HepG2 (cell line): ENCODE measurements around the gene CKS1B. TPM values are rescaled to one million over a fixed set of nuclear protein-coding genes. Genes with fewer than 3 reads are reported as not detected.

Experiments used
- ATAC-seq: fragments of 200-7000 bp; cut with Tn5 transposase; 3 replicates; pipeline ENCODE4 v1.9.1; 2020; ENCODE audit warnings: mild to moderate bottlenecking, moderate library complexity
- BruUV-seq: library from RNA; stranded (reverse); fragments of 400-500 nt; replicated peaks from 2 replicates; lab custom pipeline; 2021; lab: Mats Ljungman, UMichigan
- CTCF ChIA-PET: fragments of 300-600 bp; formaldehyde crosslinking; extraction: SDS; loops from one replicate; lab custom pipeline; 2021; ENCODE audit warnings: low total read pairs, inconsistent platforms, low intra/inter-chr PET ratio; lab: Yijun Ruan, JAX
- POLR2A ChIA-PET: fragments of 350-600 bp; sonication (Branson Sonifier 250); formaldehyde crosslinking; loops from one replicate; lab custom pipeline; 2020; ENCODE audit warnings: antibody characterized with exemption, inconsistent platforms; lab: Yijun Ruan, JAX
- DNase-seq: peaks from one replicate; pipeline ENCODE4 v3.0.0-alpha.2; 2015; ENCODE audit warnings: low spot score
- FAIRE-seq: peaks from 3 replicates; lab custom pipeline; 2011; peaks lifted over from hg19 to GRCh38; lab: Jason Lieb, UNC
- H2AFZ ChIP-seq: one replicate; pipeline ENCODE4 v1.6.1; 2011; ENCODE audit warnings: low read length, inconsistent platforms
- H3K27ac ChIP-seq: fragments of 300-600 bp; 3 replicates; pipeline ENCODE4 v1.8.0; 2011; ENCODE audit warnings: mixed run types, mild to moderate bottlenecking, mixed read lengths, low read length, inconsistent platforms; ENCODE audit not compliant: insufficient read depth; ENCODE audit errors: extremely low read length
- H3K27me3 ChIP-seq, 2 experiments: fragments of 200-600 bp in 1 of 2; 2 replicates in 1 of 2; 3 replicates in 1 of 2; pipeline versions ENCODE4 v1.6.0 to v1.8.0; 2011; ENCODE audit warnings: low read length in 2 of 2, mild to moderate bottlenecking in 2 of 2, moderate library complexity in 2 of 2, inconsistent platforms in 1 of 2; ENCODE audit not compliant: insufficient read depth in 2 of 2, control insufficient read depth in 1 of 2
- H3K36me3 ChIP-seq, 2 experiments: fragments of 200-600 bp in 1 of 2; replicated peaks in 1 of 2; 2 replicates in 1 of 2; 3 replicates in 1 of 2; pipeline versions ENCODE4 v1.5.1 to v1.8.0; 2011; ENCODE audit warnings: low read length in 2 of 2, inconsistent platforms in 1 of 2; ENCODE audit not compliant: insufficient read depth in 2 of 2, control insufficient read depth in 1 of 2
- H3K4me1 ChIP-seq: 2 replicates; pipeline ENCODE4 v1.5.1; 2012; ENCODE audit warnings: low read length, inconsistent platforms; ENCODE audit not compliant: insufficient read depth
- H3K4me2 ChIP-seq: 2 replicates; pipeline ENCODE4 v1.6.0; 2011; ENCODE audit warnings: low read depth, low read length, inconsistent platforms
- H3K4me3 ChIP-seq, 3 experiments: fragments of 200-600 bp in 1 of 3; sonication (generic), shearing (Covaris generic) in 1 of 3; replicated peaks in 1 of 3; 2 replicates each; pipeline ENCODE4 v1.5.1; 2011 to 2016; ENCODE audit warnings: low read length in 3 of 3, inconsistent platforms in 2 of 3, low read depth in 2 of 3, mild to moderate bottlenecking in 2 of 3, control low read depth in 1 of 3, mixed read lengths in 1 of 3; ENCODE audit not compliant: insufficient read depth in 1 of 3
- H3K79me2 ChIP-seq: one replicate; pipeline ENCODE4 v1.6.1; 2011; ENCODE audit warnings: low read length, inconsistent platforms; ENCODE audit not compliant: insufficient read depth
- H3K9ac ChIP-seq: 2 replicates; pipeline ENCODE4 v1.6.0; 2011; ENCODE audit warnings: mild to moderate bottlenecking, low read depth, low read length, inconsistent platforms; ENCODE audit not compliant: insufficient read depth
- H3K9me3 ChIP-seq: 2 replicates; pipeline ENCODE4 v1.5.1; 2012; ENCODE audit warnings: mild to moderate bottlenecking, low read length
- H4K20me1 ChIP-seq: 2 replicates; pipeline ENCODE4 v1.6.0; 2011; ENCODE audit warnings: inconsistent platforms, mild to moderate bottlenecking, low read length, moderate library complexity; ENCODE audit not compliant: insufficient read depth
- CHD2 ChIP-seq: IDR thresholded peaks from 2 replicates; pipeline ENCODE4 v1.6.1; 2011; ENCODE audit warnings: low read depth, low read length, improper control_type of control experiment
- ELF1 ChIP-seq: sonication (generic); formaldehyde crosslinking; IDR thresholded peaks from 2 replicates; pipeline ENCODE4 v1.4.0; 2020; ENCODE audit warnings: missing genetic modification reagents
- MXI1 ChIP-seq: IDR thresholded peaks from 3 replicates; pipeline ENCODE4 v1.6.1; 2012; ENCODE audit warnings: low read depth, low read length, inconsistent platforms, borderline replicate concordance
- PHF8 ChIP-seq: sonication (generic); formaldehyde crosslinking; IDR thresholded peaks from 2 replicates; pipeline ENCODE4 v1.5.0; 2020; ENCODE audit warnings: missing genetic modification reagents
- PITX1 ChIP-seq: sonication (generic); formaldehyde crosslinking; IDR thresholded peaks from 2 replicates; pipeline ENCODE4 v1.5.1; 2020; ENCODE audit warnings: mild to moderate bottlenecking, missing genetic modification reagents
- TOPORS ChIP-seq: sonication (generic); formaldehyde crosslinking; IDR thresholded peaks from 2 replicates; pipeline ENCODE4 v1.8.0; 2023; ENCODE audit warnings: mild to moderate bottlenecking, missing genetic modification reagents
- ZFP36L2 ChIP-seq: sonication (generic); formaldehyde crosslinking; IDR thresholded peaks from 2 replicates; pipeline ENCODE4 v1.4.0; 2020; ENCODE audit warnings: missing genetic modification reagents
- ZMYM2 ChIP-seq: sonication (generic); formaldehyde crosslinking; IDR thresholded peaks from 2 replicates; pipeline ENCODE4 v1.8.0; 2022; ENCODE audit warnings: mild to moderate bottlenecking, missing genetic modification reagents
- ZNF263 ChIP-seq: sonication (generic); formaldehyde crosslinking; IDR thresholded peaks from 2 replicates; pipeline ENCODE4 v1.4.0; 2020; ENCODE audit warnings: missing genetic modification reagents
- ZNF550 ChIP-seq: sonication (generic); formaldehyde crosslinking; IDR thresholded peaks from 2 replicates; pipeline ENCODE4 v1.4.0; 2020; ENCODE audit warnings: mild to moderate bottlenecking, missing genetic modification reagents, borderline replicate concordance
- ZNF598 ChIP-seq: sonication (generic); formaldehyde crosslinking; IDR thresholded peaks from 2 replicates; pipeline ENCODE4 v1.5.1; 2020; ENCODE audit warnings: mild to moderate bottlenecking, missing genetic modification reagents, borderline replicate concordance
- WGBS: methylation state at CpG from one replicate; pipeline ENCODE4 v1.1.6; 2017; ENCODE audit warnings: low lambda C conversion rate; 5-methylcytosine and 5-hydroxymethylcytosine counted together
- in situ Hi-C: cut with HindIII; loops from 2 replicates; pipeline ENCODE4 v1.10.0; 2017; ENCODE audit warnings: low pct_unique_long_range_greater_than_20kb; ENCODE audit not compliant: extremely low pct_ligation_motif_present
- intact Hi-C: fragments of 100-400 bp; cut with micrococcal nuclease; formaldehyde crosslinking; loops from one replicate; pipeline ENCODE4 v1.10.0; 2022; ENCODE audit not compliant: unreplicated experiment
- polyA plus RNA-seq, 8 experiments: library from polyadenylated mRNA; depleted of rRNA in 3 of 8; stranded (reverse) in 7 of 8; unstranded in 1 of 8; fragments of >200 nt; fragmentation: Illumina TruSeq in 4 of 8; extraction: Trizol in 4 of 8; gene quantifications; 2 replicates each; pipeline versions ENCODE4 v1.2.1 to v1.2.3, GENCODE V29; 2011 to 2016; ENCODE audit warnings: low read depth in 4 of 8, missing spikeins in 1 of 8, mixed read lengths in 1 of 8; ENCODE audit not compliant: insufficient read depth in 1 of 8
- total RNA-seq, 5 experiments: library from RNA; depleted of rRNA; stranded (reverse); fragments of >200 nt; fragmentation: Illumina TruSeq; extraction: Trizol; gene quantifications; 2 replicates each; pipeline ENCODE4 v1.2.3, GENCODE V29; 2016; ENCODE audit warnings: low read depth in 1 of 5
- TF ChIP-seq, protein P1 (sequence below): sonication (generic); formaldehyde crosslinking; IDR thresholded peaks from 2 replicates; pipeline ENCODE4 v1.5.0; 2020; ENCODE audit warnings: missing genetic modification reagents
- TF ChIP-seq, protein P2 (sequence below): IDR thresholded peaks from 2 replicates; pipeline ENCODE4 v1.6.1; 2018; ENCODE audit warnings: missing genetic modification reagents
- TF ChIP-seq, protein P3 (sequence below): sonication (generic); formaldehyde crosslinking; IDR thresholded peaks from 2 replicates; pipeline ENCODE4 v1.4.0; 2020; ENCODE audit warnings: mild to moderate bottlenecking, missing genetic modification reagents
- TF ChIP-seq, protein P4 (sequence below): sonication (generic); formaldehyde crosslinking; IDR thresholded peaks from 2 replicates; pipeline ENCODE4 v1.8.0; 2023; ENCODE audit warnings: mild to moderate bottlenecking, missing genetic modification reagents

Gene CKS1B
- total and polyA plus RNA-seq, 2 of the 13 experiments (the other 11 are each of a cell fraction or from before 2014, with no cell fraction given) = 217 to 222 TPM

DNA sequence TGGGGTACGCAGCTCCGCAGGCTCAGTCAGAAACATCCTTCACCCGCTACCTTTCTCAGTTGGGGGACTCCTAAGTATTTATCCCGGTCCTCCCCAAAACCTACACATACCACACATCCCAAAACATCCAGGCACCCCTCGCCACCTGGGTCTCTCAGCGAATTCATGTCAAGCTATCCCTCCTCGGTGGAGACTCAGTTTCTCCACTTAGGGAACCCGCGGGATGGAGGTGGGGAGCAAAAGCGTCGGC, 26.9 kb downstream of the CKS1B start (continued):
- no peak for TF ChIP-seq MXI1
- peak; percentile 26; the same call in 1 of the 2 replicates for TF ChIP-seq ZNF263 (CRISPR knock-in tag)
- no peak for TF ChIP-seq CHD2
- no peak for TF ChIP-seq PITX1
- TF ChIP-seq ELF1 (CRISPR knock-in tag) = no peak
- TF ChIP-seq, protein P1, sequence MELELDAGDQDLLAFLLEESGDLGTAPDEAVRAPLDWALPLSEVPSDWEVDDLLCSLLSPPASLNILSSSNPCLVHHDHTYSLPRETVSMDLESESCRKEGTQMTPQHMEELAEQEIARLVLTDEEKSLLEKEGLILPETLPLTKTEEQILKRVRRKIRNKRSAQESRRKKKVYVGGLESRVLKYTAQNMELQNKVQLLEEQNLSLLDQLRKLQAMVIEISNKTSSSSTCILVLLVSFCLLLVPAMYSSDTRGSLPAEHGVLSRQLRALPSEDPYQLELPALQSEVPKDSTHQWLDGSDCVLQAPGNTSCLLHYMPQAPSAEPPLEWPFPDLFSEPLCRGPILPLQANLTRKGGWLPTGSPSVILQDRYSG = no peak

DNA sequence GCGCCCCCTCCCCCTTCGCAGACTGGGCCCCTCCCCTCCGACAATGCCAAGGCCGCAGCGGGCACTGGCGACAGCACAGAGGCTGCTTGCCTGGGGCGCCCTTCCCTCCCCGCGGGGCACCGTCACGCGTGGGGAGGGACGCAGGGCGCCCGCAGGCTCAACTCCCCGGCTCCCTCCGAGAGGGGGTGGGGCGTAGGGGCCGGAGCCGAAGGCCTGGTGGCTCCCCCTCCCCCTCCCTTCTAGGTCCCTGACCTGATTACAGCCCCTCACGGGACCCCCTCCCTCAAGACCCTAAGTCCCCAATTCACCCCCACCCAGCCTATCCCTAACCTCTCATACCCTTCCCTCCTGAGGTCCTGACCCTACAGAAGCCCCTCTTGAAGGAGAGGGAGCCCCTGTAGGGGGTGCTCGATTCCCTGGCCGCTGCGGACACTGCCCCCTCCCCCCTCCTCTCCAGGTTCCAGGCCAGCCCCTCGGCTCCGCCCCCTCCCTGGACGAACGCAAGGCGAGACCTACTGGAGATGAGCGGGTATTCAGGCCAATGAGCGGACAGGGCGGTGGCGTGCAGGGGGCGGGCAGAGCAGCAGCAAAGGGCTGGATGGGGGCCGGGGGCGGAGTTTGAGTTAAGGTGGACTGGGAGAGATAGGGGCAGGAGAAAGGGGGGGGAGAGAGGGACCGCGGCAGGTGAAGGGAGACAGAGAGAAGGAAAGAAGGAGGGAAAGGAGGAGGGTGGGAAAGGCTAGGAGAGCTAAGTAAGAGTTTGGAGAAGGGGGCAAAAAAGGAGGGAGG, 27.4 kb downstream of the CKS1B start:
- peak; percentile 84 for FAIRE-seq
- Histone ChIP-seq H3K79me2 (peaks cover 27% of the 10 kb centered on the region), H4K20me1 (peaks cover under 1% of the 10 kb centered on the region; the same call in 1 of the 2 replicates), H3K27ac (peak overlapping the region; percentile 97), H3K4me3 (peak overlapping the region; percentile 70 to 86 (median 84)), H3K4me1 (peaks cover 43% of the 10 kb centered on the region), H3K4me2 (peak overlapping the region; percentile 100), H2AFZ (no peak overlapping the region), H3K9ac (peak overlapping the region; percentile 83), H3K36me3 (no peaks in the 10 kb centered on the region; a peak in 1 of 5 replicates), H3K9me3 (no peaks in the 10 kb centered on the region), H3K27me3 (no peaks in the 10 kb centered on the region; a peak in 1 of 5 replicates)
- DNase-seq = peak; percentile 97
- BruUV-seq = TSS peak; percentile 58
- CTCF ChIA-PET = interaction anchor here (1.8 to 6.8 kb wide), 2 partner anchors 16 to 82 kb away, joined by 4 to 54 read pairs; no protein-coding TSS in a partner anchor
- 1% methylated on average over 19 of the region's 38 CpGs for WGBS
- intact Hi-C loops = loop anchor here (1.0 to 5.0 kb wide), 3 partner anchors 15 to 445 kb away; partner anchors contain the start of genes PYGO2 and UBE2Q1
- in situ Hi-C loops = no loop called here
- POLR2A ChIA-PET = interaction anchor here (0.6 to 6.7 kb wide), 27 partner anchors 8 to 442 kb away, joined by 3 to 90 read pairs (median 5); partner anchors contain the start of genes ADAM15, FLAD1, LENEP and PBXIP1
- ATAC-seq = peak; percentile 70
- TF ChIP-seq ZNF550 (CRISPR knock-in tag) (no peak), ZMYM2 (CRISPR knock-in tag) (no peak), ZNF598 (CRISPR knock-in tag) (no peak; the same call in 1 of the 2 replicates), TOPORS (CRISPR knock-in tag) (no peak), ZFP36L2 (CRISPR knock-in tag) (no peak), PHF8 (peak; percentile 60)
- TF ChIP-seq, protein P2, sequence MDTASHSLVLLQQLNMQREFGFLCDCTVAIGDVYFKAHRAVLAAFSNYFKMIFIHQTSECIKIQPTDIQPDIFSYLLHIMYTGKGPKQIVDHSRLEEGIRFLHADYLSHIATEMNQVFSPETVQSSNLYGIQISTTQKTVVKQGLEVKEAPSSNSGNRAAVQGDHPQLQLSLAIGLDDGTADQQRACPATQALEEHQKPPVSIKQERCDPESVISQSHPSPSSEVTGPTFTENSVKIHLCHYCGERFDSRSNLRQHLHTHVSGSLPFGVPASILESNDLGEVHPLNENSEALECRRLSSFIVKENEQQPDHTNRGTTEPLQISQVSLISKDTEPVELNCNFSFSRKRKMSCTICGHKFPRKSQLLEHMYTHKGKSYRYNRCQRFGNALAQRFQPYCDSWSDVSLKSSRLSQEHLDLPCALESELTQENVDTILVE (CRISPR knock-in tag) = no peak
- TF ChIP-seq, protein P3, sequence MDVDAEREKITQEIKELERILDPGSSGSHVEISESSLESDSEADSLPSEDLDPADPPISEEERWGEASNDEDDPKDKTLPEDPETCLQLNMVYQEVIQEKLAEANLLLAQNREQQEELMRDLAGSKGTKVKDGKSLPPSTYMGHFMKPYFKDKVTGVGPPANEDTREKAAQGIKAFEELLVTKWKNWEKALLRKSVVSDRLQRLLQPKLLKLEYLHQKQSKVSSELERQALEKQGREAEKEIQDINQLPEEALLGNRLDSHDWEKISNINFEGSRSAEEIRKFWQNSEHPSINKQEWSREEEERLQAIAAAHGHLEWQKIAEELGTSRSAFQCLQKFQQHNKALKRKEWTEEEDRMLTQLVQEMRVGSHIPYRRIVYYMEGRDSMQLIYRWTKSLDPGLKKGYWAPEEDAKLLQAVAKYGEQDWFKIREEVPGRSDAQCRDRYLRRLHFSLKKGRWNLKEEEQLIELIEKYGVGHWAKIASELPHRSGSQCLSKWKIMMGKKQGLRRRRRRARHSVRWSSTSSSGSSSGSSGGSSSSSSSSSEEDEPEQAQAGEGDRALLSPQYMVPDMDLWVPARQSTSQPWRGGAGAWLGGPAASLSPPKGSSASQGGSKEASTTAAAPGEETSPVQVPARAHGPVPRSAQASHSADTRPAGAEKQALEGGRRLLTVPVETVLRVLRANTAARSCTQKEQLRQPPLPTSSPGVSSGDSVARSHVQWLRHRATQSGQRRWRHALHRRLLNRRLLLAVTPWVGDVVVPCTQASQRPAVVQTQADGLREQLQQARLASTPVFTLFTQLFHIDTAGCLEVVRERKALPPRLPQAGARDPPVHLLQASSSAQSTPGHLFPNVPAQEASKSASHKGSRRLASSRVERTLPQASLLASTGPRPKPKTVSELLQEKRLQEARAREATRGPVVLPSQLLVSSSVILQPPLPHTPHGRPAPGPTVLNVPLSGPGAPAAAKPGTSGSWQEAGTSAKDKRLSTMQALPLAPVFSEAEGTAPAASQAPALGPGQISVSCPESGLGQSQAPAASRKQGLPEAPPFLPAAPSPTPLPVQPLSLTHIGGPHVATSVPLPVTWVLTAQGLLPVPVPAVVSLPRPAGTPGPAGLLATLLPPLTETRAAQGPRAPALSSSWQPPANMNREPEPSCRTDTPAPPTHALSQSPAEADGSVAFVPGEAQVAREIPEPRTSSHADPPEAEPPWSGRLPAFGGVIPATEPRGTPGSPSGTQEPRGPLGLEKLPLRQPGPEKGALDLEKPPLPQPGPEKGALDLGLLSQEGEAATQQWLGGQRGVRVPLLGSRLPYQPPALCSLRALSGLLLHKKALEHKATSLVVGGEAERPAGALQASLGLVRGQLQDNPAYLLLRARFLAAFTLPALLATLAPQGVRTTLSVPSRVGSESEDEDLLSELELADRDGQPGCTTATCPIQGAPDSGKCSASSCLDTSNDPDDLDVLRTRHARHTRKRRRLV (CRISPR knock-in tag) = no peak
- TF ChIP-seq, protein P4, sequence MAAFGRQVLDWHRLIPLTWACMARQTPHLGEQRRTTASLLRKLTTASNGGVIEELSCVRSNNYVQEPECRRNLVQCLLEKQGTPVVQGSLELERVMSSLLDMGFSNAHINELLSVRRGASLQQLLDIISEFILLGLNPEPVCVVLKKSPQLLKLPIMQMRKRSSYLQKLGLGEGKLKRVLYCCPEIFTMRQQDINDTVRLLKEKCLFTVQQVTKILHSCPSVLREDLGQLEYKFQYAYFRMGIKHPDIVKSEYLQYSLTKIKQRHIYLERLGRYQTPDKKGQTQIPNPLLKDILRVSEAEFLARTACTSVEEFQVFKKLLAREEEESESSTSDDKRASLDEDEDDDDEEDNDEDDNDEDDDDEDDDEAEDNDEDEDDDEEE (CRISPR knock-in tag) = no peak
